H9 (cell line): Measurements from ENCODE around the gene DOK5. TPM values are rescaled to one million over a fixed set of nuclear protein-coding genes. Genes with fewer than 3 reads are reported as not detected.

ENCODE experiments used
- DNase-seq: peaks from one replicate; pipeline ENCODE4 v3.0.0-alpha.2; 2017
- H2AFZ ChIP-seq: one replicate; pipeline ENCODE4 v1.6.1; 2013; ENCODE audit warnings: mild to moderate bottlenecking, low read length, control low read depth, moderate library complexity
- H2AK5ac ChIP-seq: 2 replicates; pipeline ENCODE4 v1.6.1; 2013; ENCODE audit warnings: low read length, control low read depth, mixed read lengths; ENCODE audit not compliant: insufficient read length
- H2BK120ac ChIP-seq: one replicate; pipeline ENCODE4 v1.6.1; 2013; ENCODE audit warnings: low read depth, mild to moderate bottlenecking, low read length, control low read depth, inconsistent platforms; ENCODE audit not compliant: poor library complexity, severe bottlenecking
- H2BK12ac ChIP-seq: 2 replicates; pipeline ENCODE4 v1.6.1; 2013; ENCODE audit warnings: low read length, control low read depth, mixed read lengths, low read depth; ENCODE audit not compliant: insufficient read length
- H2BK15ac ChIP-seq: 2 replicates; pipeline ENCODE4 v1.6.1; 2013; ENCODE audit warnings: low read depth, low read length, control low read depth
- H2BK20ac ChIP-seq: one replicate; pipeline ENCODE4 v1.6.1; 2013; ENCODE audit warnings: low read depth, mild to moderate bottlenecking, low read length, control low read depth, inconsistent platforms; ENCODE audit not compliant: poor library complexity, severe bottlenecking
- H2BK5ac ChIP-seq: 2 replicates; pipeline ENCODE4 v1.6.1; 2013; ENCODE audit warnings: low read length, control low read depth, mixed read lengths; ENCODE audit not compliant: insufficient read length
- H3K14ac ChIP-seq: 2 replicates; pipeline ENCODE4 v1.6.1; 2013; ENCODE audit warnings: low read length, control low read depth; ENCODE audit not compliant: insufficient read depth
- H3K18ac ChIP-seq: 2 replicates; pipeline ENCODE4 v1.6.1; 2013; ENCODE audit warnings: low read depth, mild to moderate bottlenecking, mixed read lengths, low read length, control low read depth; ENCODE audit not compliant: insufficient read length
- H3K23ac ChIP-seq: 2 replicates; pipeline ENCODE4 v1.6.1; 2013; ENCODE audit warnings: low read length, control low read depth, mixed read lengths, low read depth; ENCODE audit not compliant: insufficient read length
- H3K23me2 ChIP-seq: 2 replicates; pipeline ENCODE4 v1.6.1; 2013; ENCODE audit warnings: low read depth, mild to moderate bottlenecking, mixed read lengths, low read length, control low read depth; ENCODE audit not compliant: insufficient read length, poor library complexity, severe bottlenecking
- H3K27ac ChIP-seq: 2 replicates; pipeline ENCODE4 v1.5.1; 2013; ENCODE audit warnings: low read length, control low read depth, mixed read lengths, low read depth; ENCODE audit not compliant: insufficient read length
- H3K27me3 ChIP-seq: 2 replicates; pipeline ENCODE4 v1.6.1; 2013; ENCODE audit warnings: low read length, control low read depth, inconsistent platforms; ENCODE audit not compliant: insufficient read depth
- H3K4ac ChIP-seq: 2 replicates; pipeline ENCODE4 v1.6.1; 2013; ENCODE audit warnings: low read depth, mild to moderate bottlenecking, control low read depth, inconsistent platforms, low read length, moderate library complexity
- H3K4me1 ChIP-seq: 2 replicates; pipeline ENCODE4 v1.6.1; 2013; ENCODE audit warnings: low read length, control low read depth, inconsistent platforms; ENCODE audit not compliant: insufficient read depth
- H3K4me2 ChIP-seq: 2 replicates; pipeline ENCODE4 v1.6.1; 2013; ENCODE audit warnings: low read length, control low read depth, mixed read lengths; ENCODE audit not compliant: insufficient read length, insufficient read depth
- H3K56ac ChIP-seq: 2 replicates; pipeline ENCODE4 v1.6.1; 2013; ENCODE audit warnings: low read depth, mild to moderate bottlenecking, mixed read lengths, low read length, control low read depth; ENCODE audit not compliant: insufficient read length
- H3K79me1 ChIP-seq: 2 replicates; pipeline ENCODE4 v1.6.1; 2013; ENCODE audit warnings: low read depth, mild to moderate bottlenecking, moderate library complexity, low read length, control low read depth, inconsistent platforms; ENCODE audit not compliant: insufficient read depth, poor library complexity, severe bottlenecking
- H3K79me2 ChIP-seq: 2 replicates; pipeline ENCODE4 v1.6.1; 2013; ENCODE audit warnings: low read length, control low read depth, inconsistent platforms; ENCODE audit not compliant: insufficient read depth
- H3K9ac ChIP-seq: 2 replicates; pipeline ENCODE4 v1.6.1; 2013; ENCODE audit warnings: low read length, control low read depth, mixed read lengths; ENCODE audit not compliant: insufficient read length; ENCODE audit errors: extremely low read depth
- H3K9me3 ChIP-seq: one replicate; pipeline ENCODE4 v1.6.1; 2013; ENCODE audit warnings: low read depth, low read length, inconsistent platforms; ENCODE audit not compliant: control insufficient read depth
- H3T11ph ChIP-seq: one replicate; pipeline ENCODE4 v1.6.1; 2013; ENCODE audit warnings: mild to moderate bottlenecking, low read length, control low read depth, inconsistent platforms
- H4K20me1 ChIP-seq: one replicate; pipeline ENCODE4 v1.6.1; 2013; ENCODE audit not compliant: control insufficient read depth, insufficient read length, insufficient read depth
- H4K5ac ChIP-seq: 2 replicates; pipeline ENCODE4 v1.6.1; 2013; ENCODE audit warnings: low read depth, mild to moderate bottlenecking, mixed read lengths, low read length, control low read depth; ENCODE audit not compliant: insufficient read length
- H4K8ac ChIP-seq: replicated peaks from 2 replicates; pipeline ENCODE4 v1.6.1; 2013; ENCODE audit warnings: low read length, control low read depth, mixed read lengths, low read depth; ENCODE audit not compliant: insufficient read length
- H4K91ac ChIP-seq: 2 replicates; pipeline ENCODE4 v1.6.1; 2013; ENCODE audit warnings: low read depth, mild to moderate bottlenecking, moderate library complexity, mixed read lengths, low read length, control low read depth; ENCODE audit not compliant: insufficient read length
- H3K27ac Mint-ChIP-seq, 3 experiments: 2 replicates in 2 of 3; 3 replicates in 1 of 3; pipeline ENCODE4 v1.8.0; 2020 to 2021; ENCODE audit warnings: mixed read lengths in 3 of 3, mild to moderate bottlenecking in 1 of 3, moderate library complexity in 1 of 3
- H3K27me3 Mint-ChIP-seq: 2 replicates; pipeline ENCODE4 v1.8.0; 2021; ENCODE audit warnings: low read depth, mild to moderate bottlenecking, moderate library complexity, mixed read lengths
- H3K36me3 Mint-ChIP-seq, 3 experiments: 2 replicates in 2 of 3; 3 replicates in 1 of 3; pipeline ENCODE4 v1.8.0; 2020 to 2021; ENCODE audit warnings: low read depth in 3 of 3, mixed read lengths in 3 of 3; ENCODE audit not compliant: insufficient read depth in 1 of 3
- H3K4me1 Mint-ChIP-seq, 2 experiments: 2 replicates each; pipeline ENCODE4 v1.8.0; 2020; ENCODE audit warnings: mixed read lengths in 2 of 2
- H3K4me3 Mint-ChIP-seq, 2 experiments: 2 replicates in 1 of 2; 3 replicates in 1 of 2; pipeline ENCODE4 v1.8.0; 2020 to 2021; ENCODE audit warnings: mild to moderate bottlenecking in 2 of 2, mixed read lengths in 2 of 2, moderate library complexity in 1 of 2
- H3K9me3 Mint-ChIP-seq, 2 experiments: 2 replicates in 1 of 2; 3 replicates in 1 of 2; pipeline ENCODE4 v1.8.0; 2020; ENCODE audit warnings: mild to moderate bottlenecking in 2 of 2, mixed read lengths in 2 of 2, moderate library complexity in 1 of 2
- WGBS: extraction: QIAGEN DNeasy Blood & Tissue Kit; methylation state at CpG from one replicate; pipeline ENCODE4 v1.1.7; 2013; ENCODE audit warnings: missing lambda C conversion rate, low lambda C conversion rate, mixed read lengths; ENCODE audit not compliant: insufficient read length; ENCODE audit errors: extremely low coverage; 5-methylcytosine and 5-hydroxymethylcytosine counted together
- total RNA-seq: library from RNA; stranded (reverse); gene quantifications from 2 replicates; pipeline ENCODE4 v1.2.1, GENCODE V29; 2021
- TF ChIP-seq, protein P1 (sequence below): fragments of 200-600 bp; sonication (generic); conservative IDR thresholded peaks from 3 replicates; pipeline ENCODE4 v1.8.0; 2021; ENCODE audit warnings: antibody characterized with exemption, mild to moderate bottlenecking

DOK5 gene
- total RNA-seq, 1 experiment from 2014 or later: 4.5 TPM

DNA sequence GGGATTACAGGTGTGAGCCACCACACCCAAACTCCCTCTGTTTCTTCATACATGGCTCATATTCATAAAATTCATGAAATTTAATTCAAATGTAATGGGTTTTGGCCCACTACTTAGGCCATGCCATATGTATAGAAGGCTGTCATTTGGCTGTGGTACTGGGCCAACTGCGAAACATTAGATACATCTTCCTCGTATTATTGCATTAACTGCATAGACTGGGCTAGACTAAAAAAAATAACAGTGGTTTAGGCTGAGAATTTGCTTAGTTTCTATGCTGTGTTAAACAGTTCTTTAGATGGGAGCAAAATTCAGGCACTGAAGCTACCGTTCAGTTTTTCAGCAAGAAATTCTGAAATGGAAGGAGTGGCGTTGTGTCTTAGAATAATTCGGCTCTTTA lies 133.6 kb downstream of the DOK5 start:
- Histone ChIP-seq H3K14ac (no peak overlapping the region), H4K5ac (no peak overlapping the region), H3K4me1 (no peaks in the 10 kb centered on the region), H3K27ac (no peak overlapping the region), H2AK5ac (no peak overlapping the region), H4K20me1 (no peaks in the 10 kb centered on the region), H2AFZ (no peak overlapping the region), H3K18ac (no peak overlapping the region), H3K79me2 (no peaks in the 10 kb centered on the region), H3K9me3 (no peaks in the 10 kb centered on the region), H3K79me1 (no peaks in the 10 kb centered on the region), H3K56ac (no peak overlapping the region), H3K23me2 (no peaks in the 10 kb centered on the region), H3K4ac (no peak overlapping the region), H3T11ph (no peak overlapping the region), H4K91ac (no peak overlapping the region), H2BK20ac (no peak overlapping the region), H4K8ac (no peak overlapping the region), H2BK5ac (no peak overlapping the region), H3K9ac (no peak overlapping the region), H2BK120ac (no peak overlapping the region), H2BK15ac (no peak overlapping the region), H3K27me3 (no peaks in the 10 kb centered on the region), H2BK12ac (no peak overlapping the region), H3K23ac (no peak overlapping the region), H3K4me2 (no peak overlapping the region)
- no peaks in the 10 kb centered on the region for H3K27me3 Mint-ChIP-seq
- TF ChIP-seq, protein P1, sequence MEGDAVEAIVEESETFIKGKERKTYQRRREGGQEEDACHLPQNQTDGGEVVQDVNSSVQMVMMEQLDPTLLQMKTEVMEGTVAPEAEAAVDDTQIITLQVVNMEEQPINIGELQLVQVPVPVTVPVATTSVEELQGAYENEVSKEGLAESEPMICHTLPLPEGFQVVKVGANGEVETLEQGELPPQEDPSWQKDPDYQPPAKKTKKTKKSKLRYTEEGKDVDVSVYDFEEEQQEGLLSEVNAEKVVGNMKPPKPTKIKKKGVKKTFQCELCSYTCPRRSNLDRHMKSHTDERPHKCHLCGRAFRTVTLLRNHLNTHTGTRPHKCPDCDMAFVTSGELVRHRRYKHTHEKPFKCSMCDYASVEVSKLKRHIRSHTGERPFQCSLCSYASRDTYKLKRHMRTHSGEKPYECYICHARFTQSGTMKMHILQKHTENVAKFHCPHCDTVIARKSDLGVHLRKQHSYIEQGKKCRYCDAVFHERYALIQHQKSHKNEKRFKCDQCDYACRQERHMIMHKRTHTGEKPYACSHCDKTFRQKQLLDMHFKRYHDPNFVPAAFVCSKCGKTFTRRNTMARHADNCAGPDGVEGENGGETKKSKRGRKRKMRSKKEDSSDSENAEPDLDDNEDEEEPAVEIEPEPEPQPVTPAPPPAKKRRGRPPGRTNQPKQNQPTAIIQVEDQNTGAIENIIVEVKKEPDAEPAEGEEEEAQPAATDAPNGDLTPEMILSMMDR: no peak
- no peak overlapping the region for H3K4me3 Mint-ChIP-seq
- DNase-seq: no peak
- no peak overlapping the region for H3K27ac Mint-ChIP-seq
- no peaks in the 10 kb centered on the region for H3K4me1 Mint-ChIP-seq
- H3K9me3 Mint-ChIP-seq: no peaks in the 10 kb centered on the region; a peak in 1 of 5 replicates
- WGBS: no CpG with 5 or more reads among the region's 5 CpGs
- H3K36me3 Mint-ChIP-seq: no peaks in the 10 kb centered on the region; a peak in 1 of 7 replicates
